Thymus (tissue), 11 donors: ENCODE data around the gene AAR2. TPM values are rescaled to one million over a fixed set of nuclear protein-coding genes. Genes with fewer than 3 reads are reported as not detected.

Experiments
- DNase-seq, 9 donors: peaks; one replicate each; pipeline ENCODE4 v3.0.0-alpha.2; 2013; ENCODE audit warnings: low spot score in 9 of 9, low read depth in 6 of 9, missing footprints in 1 of 9
- H3K27ac ChIP-seq, 2 donors: one replicate each; pipeline ENCODE4 v1.5.1; 2013; ENCODE audit warnings: control low read depth in 1 of 2, low read depth in 1 of 2, low read length in 1 of 2, mild to moderate bottlenecking in 1 of 2, moderate library complexity in 1 of 2
- H3K27me3 ChIP-seq, 2 donors: one replicate each; pipeline ENCODE4 v1.5.1; 2013; ENCODE audit warnings: low read length in 1 of 2; ENCODE audit not compliant: control insufficient read depth in 2 of 2, insufficient read depth in 1 of 2
- H3K36me3 ChIP-seq, 2 donors: one replicate each; pipeline ENCODE4 v1.5.1; 2013; ENCODE audit warnings: low read length in 1 of 2, mild to moderate bottlenecking in 1 of 2, moderate library complexity in 1 of 2; ENCODE audit not compliant: control insufficient read depth in 2 of 2, insufficient read depth in 2 of 2
- H3K4me1 ChIP-seq, 2 donors: one replicate each; pipeline ENCODE4 v1.5.1; 2013; ENCODE audit warnings: low read length in 2 of 2; ENCODE audit not compliant: control insufficient read depth in 2 of 2, insufficient read depth in 2 of 2
- H3K4me3 ChIP-seq, 2 donors: one replicate each; pipeline ENCODE4 v1.5.1; 2013; ENCODE audit warnings: low read length in 2 of 2, control low read depth in 1 of 2, mild to moderate bottlenecking in 1 of 2
- H3K9me3 ChIP-seq, 2 donors: one replicate each; pipeline ENCODE4 v1.5.1; 2013; ENCODE audit warnings: low read length in 1 of 2, mild to moderate bottlenecking in 1 of 2; ENCODE audit not compliant: control insufficient read depth in 2 of 2, insufficient read depth in 1 of 2
- WGBS: extraction: QIAGEN DNeasy Blood & Tissue Kit; methylation state at CpG from one replicate; pipeline ENCODE4 v1.1.7; 2013; 5-methylcytosine and 5-hydroxymethylcytosine counted together
- polyA plus RNA-seq: library from polyadenylated mRNA; stranded (reverse); fragments of 200-250 nt; gene quantifications from one replicate; pipeline ENCODE4 v1.2.3, GENCODE V29; 2013
- total RNA-seq: library from RNA; stranded (reverse); fragments of 120-200 nt; gene quantifications from one replicate; pipeline ENCODE4 v1.2.4, GENCODE V29; 2013
- donor health status: healthy.

The AAR2 gene
- total and polyA plus RNA-seq, 2 donors = 24.5 to 26.0 TPM

- Histone ChIP-seq H3K9me3 (no peaks in the 10 kb centered on the region), H3K4me3 (no peak overlapping the region), H3K27me3 (no peaks in the 10 kb centered on the region), H3K36me3 (peaks cover 17 to 20% of the 10 kb centered on the region in 2 donors), H3K27ac (no peak overlapping the region), H3K4me1 (no peaks in the 10 kb centered on the region)
- WGBS = 87% methylated on average over 7 of the region's 7 CpGs
- DNase-seq = no peak
Observed at GRCh38 chr20:36260316-36260715, 24.0 kb downstream of the AAR2 start.

- Histone ChIP-seq H3K27ac (no peak overlapping the region), H3K27me3 (no peaks in the 10 kb centered on the region), H3K9me3 (no peaks in the 10 kb centered on the region), H3K36me3 (peaks cover 4 to 8% of the 10 kb centered on the region in 2 donors), H3K4me3 (no peak overlapping the region), H3K4me1 (no peaks in the 10 kb centered on the region)
- DNase-seq = no peak
- WGBS = 92% methylated on average over 12 of the region's 12 CpGs
Observed at GRCh38 chr20:36261389-36262105, 25.3 kb downstream of the AAR2 start.

- no peak overlapping the region for H3K4me3 ChIP-seq
- no peaks in the 10 kb centered on the region for H3K4me1 ChIP-seq
- no peaks in the 10 kb centered on the region for H3K36me3 ChIP-seq
- H3K9me3 ChIP-seq = no peaks in the 10 kb centered on the region
- H3K27ac ChIP-seq = no peak overlapping the region
- H3K27me3 ChIP-seq = no peaks in the 10 kb centered on the region
- no peak for DNase-seq
- WGBS = 94% methylated on average over 12 of the region's 12 CpGs
Observed at GRCh38 chr20:36262440-36262839, 26.2 kb downstream of the AAR2 start.

- no peaks in the 10 kb centered on the region for H3K9me3 ChIP-seq
- no peaks in the 10 kb centered on the region for H3K27me3 ChIP-seq
- H3K27ac ChIP-seq = no peak overlapping the region
- H3K4me1 ChIP-seq = no peaks in the 10 kb centered on the region
- H3K4me3 ChIP-seq = no peak overlapping the region
- 95% methylated on average over 20 of the region's 20 CpGs for WGBS
- H3K36me3 ChIP-seq = no peaks in the 10 kb centered on the region
- DNase-seq = no peak
Observed at GRCh38 chr20:36264426-36265246, 28.4 kb downstream of the AAR2 start.

GRCh38 chr20:36266189-36266588 lies 29.9 kb downstream of the AAR2 start:
- Histone ChIP-seq H3K4me3 (no peak overlapping the region), H3K27ac (no peak overlapping the region), H3K4me1 (no peaks in the 10 kb centered on the region), H3K9me3 (no peaks in the 10 kb centered on the region), H3K36me3 (no peaks in the 10 kb centered on the region), H3K27me3 (no peaks in the 10 kb centered on the region)
- no peak for DNase-seq
- 95% methylated on average over 6 of the region's 6 CpGs for WGBS

GRCh38 chr20:36267605-36268381 lies 31.5 kb downstream of the AAR2 start:
- H3K4me1 ChIP-seq = no peaks in the 10 kb centered on the region
- no peak for DNase-seq

GRCh38 chr20:36268440-36269342 lies 32.4 kb downstream of the AAR2 start:
- Histone ChIP-seq H3K4me3 (no peak overlapping the region), H3K9me3 (no peaks in the 10 kb centered on the region), H3K27ac (no peak overlapping the region), H3K27me3 (peaks cover 0 to 2% of the 10 kb centered on the region in 2 donors), H3K36me3 (no peaks in the 10 kb centered on the region), H3K4me1 (no peaks in the 10 kb centered on the region)
- no peak for DNase-seq
- 74% methylated on average over 10 of the region's 10 CpGs for WGBS

More at GRCh38 chr20:36267605-36268381, 31.5 kb downstream of the AAR2 start:
- Histone ChIP-seq H3K27me3 (no peaks in the 10 kb centered on the region), H3K36me3 (no peaks in the 10 kb centered on the region), H3K4me3 (no peak overlapping the region), H3K9me3 (no peaks in the 10 kb centered on the region), H3K27ac (no peak overlapping the region)
- 92% methylated on average over 24 of the region's 24 CpGs for WGBS

GRCh38 chr20:36269507-36269906 lies 33.2 kb downstream of the AAR2 start:
- no peak overlapping the region for H3K27ac ChIP-seq
- 93% methylated on average over 2 of the region's 2 CpGs for WGBS
- peaks cover 2 to 9% of the 10 kb centered on the region in 2 donors for H3K27me3 ChIP-seq
- H3K9me3 ChIP-seq = no peaks in the 10 kb centered on the region
- no peaks in the 10 kb centered on the region for H3K4me1 ChIP-seq
- H3K4me3 ChIP-seq = no peak overlapping the region
- no peak for DNase-seq
- no peaks in the 10 kb centered on the region for H3K36me3 ChIP-seq
